ENCODE results near the gene GPC3.

Gene GPC3

GRCh38 chrX:133935076-133935475 lies 50.3 kb downstream of the GPC3 start (continued):
- TF ChIP-seq ZNF19 (tag by site-specific recombination; IDR thresholded peaks at IDR 0.05; ENCODE audit: low read depth) = no peak
- TF ChIP-seq ZNF404 (tag by site-specific recombination; IDR thresholded peaks at IDR 0.05) = no peak
- no peak for TF ChIP-seq PRDM10 (tag by site-specific recombination; IDR thresholded peaks at IDR 0.05)

- POLR2A ChIA-PET = no interaction called here
- Histone ChIP-seq H3K27ac (ENCODE audit: extremely low read depth, low read depth, low read length) (no peak overlapping the region), H3K9me3 (ENCODE audit: control insufficient read depth, insufficient read depth, low read depth, low read length) (no peaks in the 10 kb centered on the region), H3K4me3 (ENCODE audit: low read depth, low read length) (no peak overlapping the region), H3K4me1 (ENCODE audit: control insufficient read depth, insufficient read depth, low read length) (no peaks in the 10 kb centered on the region; the same call in 1 of the 2 replicates), H3K36me3 (ENCODE audit: control insufficient read depth in 2 of 2, insufficient read depth in 1 of 2, low read length in 2 of 2) (no peaks in the 10 kb centered on the region)
- CTCF ChIA-PET = interaction anchor here (0.5 to 1.7 kb wide), 3 partner anchors 11 to 213 kb away, joined by 3 to 7 read pairs (median 5); no protein-coding TSS in a partner anchor
- TF ChIP-seq PRDM4 (tag by site-specific recombination; IDR thresholded peaks at IDR 0.05) = no peak
- no peak for TF ChIP-seq ZNF791 (tag by site-specific recombination; IDR thresholded peaks at IDR 0.05)
Measured at GRCh38 chrX:133933316-133933715, 52.1 kb downstream of the GPC3 start.

GRCh38 chrX:133929836-133930464 lies 55.4 kb downstream of the GPC3 start:
- ChIA-PET POLR2A (no interaction called here), CTCF (interaction anchor here (0.7 to 2.3 kb wide), 2 partner anchors 9 kb away, joined by 3 to 13 read pairs; no protein-coding TSS in a partner anchor)
- Histone ChIP-seq H3K9me3 (ENCODE audit: control insufficient read depth, insufficient read depth, low read depth, low read length) (no peaks in the 10 kb centered on the region), H3K36me3 (ENCODE audit: control insufficient read depth in 2 of 2, insufficient read depth in 1 of 2, low read length in 2 of 2) (no peaks in the 10 kb centered on the region), H3K4me3 (ENCODE audit: low read depth, low read length) (no peak overlapping the region), H3K27ac (ENCODE audit: extremely low read depth, low read depth, low read length) (no peak overlapping the region), H3K4me1 (ENCODE audit: control insufficient read depth, insufficient read depth, low read length) (no peaks in the 10 kb centered on the region)
- TF ChIP-seq ZNF324 (tag by site-specific recombination; IDR thresholded peaks at IDR 0.05) = no peak
- TF ChIP-seq PRDM2 (tag by site-specific recombination; IDR thresholded peaks at IDR 0.05; ENCODE audit: borderline replicate concordance) = no peak
- no peak for TF ChIP-seq ZNF621 (tag by site-specific recombination; IDR thresholded peaks at IDR 0.05)
- TF ChIP-seq TRIM28 (IDR thresholded peaks at IDR 0.05; ENCODE audit: borderline replicate concordance, low read length) = no peak
- no peak for TF ChIP-seq FEZF1 (tag by site-specific recombination; IDR thresholded peaks at IDR 0.05)
- no peak for TF ChIP-seq ZNF473 (tag by site-specific recombination; IDR thresholded peaks at IDR 0.05)
- TF ChIP-seq ZBTB8A (tag by site-specific recombination; IDR thresholded peaks at IDR 0.05) = no peak
- no peak for TF ChIP-seq ZBTB20 (tag by site-specific recombination; IDR thresholded peaks at IDR 0.05)
- no peak for TF ChIP-seq ZNF23 (tag by site-specific recombination; IDR thresholded peaks at IDR 0.05; ENCODE audit: borderline replicate concordance)
- no peak for TF ChIP-seq ATF2 (tag by site-specific recombination; IDR thresholded peaks at IDR 0.05; ENCODE audit: low read depth)
- TF ChIP-seq ZXDB (tag by site-specific recombination; IDR thresholded peaks at IDR 0.05) = no peak
- TF ChIP-seq ZNF19 (tag by site-specific recombination; IDR thresholded peaks at IDR 0.05; ENCODE audit: low read depth) = no peak
- TF ChIP-seq ZNF654 (tag by site-specific recombination; IDR thresholded peaks at IDR 0.05; ENCODE audit: low read depth) = no peak
- TF ChIP-seq ZNF488 (tag by site-specific recombination; IDR thresholded peaks at IDR 0.05) = no peak

Data from HEK293 (cell line).